Activated T-helper 1 cell treated with Interleukin-2 at 50 U/mL for 16 hours (primary cell): ENCODE results near the gene ATP5F1B.
"Not testable (repeated sequence)": the region's sequence is repeated elsewhere in the genome, so short reads cannot be mapped to it uniquely, and the experiment has no call there.

Experiments used
- DNase-seq: peaks from one replicate; pipeline ENCODE4 v3.0.0-alpha.2; 2020; ENCODE audit warnings: low read depth

Gene ATP5F1B

GRCh38 chr12:56648023-56648422 lies 2.2 kb upstream of the ATP5F1B start:
- not testable (repeated sequence) for DNase-seq

- DNase-seq = no peak
Observed at GRCh38 chr12:56645201-56645716, 525 bp downstream of the ATP5F1B start.

GRCh38 chr12:56644654-56645053 lies 1.1 kb downstream of the ATP5F1B start:
- no peak for DNase-seq

- no peak for DNase-seq
Observed at GRCh38 chr12:56641219-56641618, 4.6 kb downstream of the ATP5F1B start.

- no peak for DNase-seq
Observed at GRCh38 chr12:56637621-56638020, 8.2 kb downstream of the ATP5F1B start.

GRCh38 chr12:56636675-56637540 lies 8.9 kb downstream of the ATP5F1B start:
- peak; percentile 85 for DNase-seq

- DNase-seq = peak; percentile 69
Observed at GRCh38 chr12:56635806-56636674, 9.7 kb downstream of the ATP5F1B start.

- peak; percentile 54 for DNase-seq
Observed at GRCh38 chr12:56634837-56635791, 10.7 kb downstream of the ATP5F1B start.

GRCh38 chr12:56634242-56634836 lies 11.4 kb downstream of the ATP5F1B start:
- no peak for DNase-seq

GRCh38 chr12:56633468-56634241 lies 12.1 kb downstream of the ATP5F1B start:
- no peak for DNase-seq

- DNase-seq = no peak
Observed at GRCh38 chr12:56632701-56633467, 12.9 kb downstream of the ATP5F1B start.

- DNase-seq = peak; percentile 40
Observed at GRCh38 chr12:56631790-56632700, 13.7 kb downstream of the ATP5F1B start.

GRCh38 chr12:56630180-56630632 lies 15.6 kb downstream of the ATP5F1B start, which contains the start of gene BAZ2A:
BAZ2A (minus strand) TSS chr12:56630326; CDS start chr12:56617530, 12,796 bp downstream.
- DNase-seq = peak; percentile 74

- DNase-seq = peak; percentile 18
Observed at GRCh38 chr12:56629459-56630179, 16.2 kb downstream of the ATP5F1B start.

GRCh38 chr12:56628671-56629458 lies 16.9 kb downstream of the ATP5F1B start:
- DNase-seq = peak; percentile 55

GRCh38 chr12:56626701-56627100 lies 19.1 kb downstream of the ATP5F1B start:
- DNase-seq = no peak

- DNase-seq = no peak
Observed at GRCh38 chr12:56622535-56622934, 23.2 kb downstream of the ATP5F1B start.
